GM18867 (cell line): ENCODE measurements around the gene SMOC2.

Experiments used
- ATAC-seq: cut with Tn5 transposase; IDR thresholded peaks from one replicate; pipeline ENCODE4 v1.9.1; 2021; ENCODE audit warnings: mild to moderate bottlenecking, moderate library complexity; ENCODE audit not compliant: unreplicated experiment

The SMOC2 gene

DNA sequence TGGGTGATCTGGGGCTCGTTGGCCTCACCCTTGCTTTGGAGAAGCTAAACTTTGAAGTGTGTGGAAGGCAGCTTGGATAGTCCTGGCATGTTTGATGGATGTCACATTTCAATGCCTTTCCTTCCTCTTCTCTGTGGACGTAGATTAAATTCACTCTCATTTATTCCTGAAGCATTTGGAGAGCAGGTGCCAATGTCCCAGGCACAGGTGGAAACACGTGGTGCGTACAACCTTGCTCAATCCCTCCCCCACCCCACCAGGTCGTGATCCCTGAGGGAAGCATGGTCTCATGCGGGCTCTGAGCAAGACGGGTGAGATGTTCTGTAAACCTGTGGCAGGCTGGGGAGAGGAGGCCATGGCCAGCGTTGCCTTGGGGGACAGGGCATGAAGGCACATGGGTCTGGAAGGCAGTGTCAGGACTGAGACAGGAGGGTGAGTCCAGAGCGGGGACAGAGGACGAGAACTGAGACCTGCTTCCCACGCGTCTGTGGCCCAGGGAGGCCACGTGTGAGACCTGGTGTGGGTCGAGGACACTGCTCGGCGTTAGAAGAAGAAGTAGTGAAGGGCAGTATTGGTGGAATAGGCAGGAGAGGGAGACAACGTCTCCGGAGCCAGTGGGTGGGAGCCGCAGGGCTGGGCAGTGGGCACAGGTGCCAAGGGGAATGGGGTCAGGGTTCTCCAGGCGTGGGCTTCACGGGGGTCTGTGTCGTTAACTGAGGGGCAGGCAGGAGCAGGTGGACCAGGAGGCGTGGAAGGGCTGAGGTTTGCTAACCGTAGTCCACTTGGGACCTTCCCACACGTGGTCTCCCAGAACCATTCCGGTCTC lies 34.4 kb downstream of the SMOC2 start:
- ATAC-seq, result no peak

DNA sequence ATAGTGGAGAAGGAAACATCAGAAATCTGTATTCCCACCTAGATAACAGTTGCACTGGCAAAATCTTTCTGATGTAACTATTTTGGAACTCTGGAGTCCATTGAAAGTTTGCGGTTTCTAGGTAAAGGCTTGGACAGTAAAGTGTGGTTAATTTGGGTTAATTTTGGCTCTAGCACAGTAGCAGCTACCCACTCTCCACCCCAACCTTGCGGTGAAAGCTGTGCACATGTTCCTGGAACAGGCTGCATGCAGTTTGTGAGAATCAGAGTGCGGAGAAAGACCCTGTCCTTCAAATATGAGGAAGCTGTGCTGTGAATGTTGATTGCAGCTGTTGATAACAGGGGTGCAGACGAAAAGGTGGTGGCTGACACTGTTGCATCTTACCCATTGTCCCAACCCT lies 38.4 kb downstream of the SMOC2 start:
- no peak for ATAC-seq

DNA sequence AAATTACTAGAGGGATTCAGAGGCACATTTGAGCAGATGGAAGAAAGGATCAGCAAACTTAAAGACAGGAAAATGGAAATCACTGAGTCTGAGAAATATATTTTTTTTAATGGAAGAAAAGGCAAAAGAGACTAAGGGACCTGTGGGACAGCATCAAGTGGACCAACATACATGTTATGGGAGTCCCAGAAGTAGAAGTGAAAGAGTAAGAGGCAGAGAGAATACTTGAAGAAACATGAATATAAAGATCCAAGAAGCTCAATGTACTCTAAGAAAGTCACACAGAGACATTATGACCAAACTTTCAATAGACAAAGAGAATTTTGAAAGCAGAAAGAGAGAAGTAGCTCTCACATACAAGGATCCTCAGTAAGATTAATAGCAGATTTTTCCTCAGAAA lies 39.5 kb downstream of the SMOC2 start:
- no peak for ATAC-seq

DNA sequence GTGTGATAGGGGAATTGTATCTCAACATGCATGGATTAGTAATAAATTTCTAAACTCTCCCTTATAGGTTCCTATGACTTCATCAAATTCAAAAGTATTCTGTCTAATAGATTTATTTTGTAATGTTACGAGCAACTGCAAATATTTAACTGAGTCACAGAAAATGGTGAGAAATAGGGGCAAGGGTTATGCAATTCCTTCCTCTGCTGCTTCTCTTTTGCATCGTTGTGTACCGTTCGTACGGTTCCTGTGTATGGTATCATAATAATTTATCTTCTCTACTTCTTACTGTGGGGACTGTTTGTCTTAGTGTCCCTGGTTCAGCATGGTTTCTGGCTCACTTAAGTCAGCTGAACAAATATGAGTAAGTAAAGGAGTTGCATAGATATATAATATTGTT lies 44.8 kb downstream of the SMOC2 start:
- no peak for ATAC-seq

DNA sequence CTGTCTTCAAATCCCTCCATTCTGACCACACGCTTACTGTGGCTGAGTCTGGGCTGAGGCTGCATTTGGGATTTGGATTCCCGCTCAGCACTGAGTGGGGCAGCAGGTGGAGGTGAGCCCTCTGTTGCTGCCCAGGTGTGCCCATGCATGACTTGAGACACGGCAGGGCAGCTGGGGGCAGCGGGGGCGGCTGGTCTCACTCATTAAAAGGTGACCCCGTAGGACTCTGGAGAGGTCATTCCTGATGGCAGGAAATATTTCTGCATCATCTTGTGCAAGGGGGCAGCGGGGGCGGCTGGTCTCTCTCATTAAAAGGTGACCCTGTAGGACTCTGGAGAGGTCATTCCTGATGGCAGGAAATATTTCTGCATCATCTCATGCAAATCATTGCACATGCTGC lies 49.8 kb downstream of the SMOC2 start:
- ATAC-seq, result no peak

DNA sequence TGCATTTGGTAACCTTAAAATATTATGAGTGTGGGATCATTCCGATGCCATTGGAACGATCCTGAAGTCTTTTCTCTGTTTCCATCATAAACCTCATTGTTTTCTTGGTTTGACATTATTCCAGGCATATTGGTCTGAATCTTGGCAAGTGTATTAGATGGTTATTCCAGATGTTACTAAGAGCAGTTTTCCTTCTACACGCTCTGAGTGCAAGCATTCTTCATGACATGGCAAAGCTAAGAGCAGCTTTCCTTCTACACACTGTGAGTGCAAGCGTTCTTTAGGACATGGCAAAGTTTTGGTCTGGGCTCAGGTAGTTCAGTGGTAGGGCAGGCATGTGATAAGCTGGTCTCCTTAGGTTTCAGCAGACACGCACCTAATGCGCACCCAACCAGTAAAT lies 53.0 kb downstream of the SMOC2 start:
- ATAC-seq, result no peak

DNA sequence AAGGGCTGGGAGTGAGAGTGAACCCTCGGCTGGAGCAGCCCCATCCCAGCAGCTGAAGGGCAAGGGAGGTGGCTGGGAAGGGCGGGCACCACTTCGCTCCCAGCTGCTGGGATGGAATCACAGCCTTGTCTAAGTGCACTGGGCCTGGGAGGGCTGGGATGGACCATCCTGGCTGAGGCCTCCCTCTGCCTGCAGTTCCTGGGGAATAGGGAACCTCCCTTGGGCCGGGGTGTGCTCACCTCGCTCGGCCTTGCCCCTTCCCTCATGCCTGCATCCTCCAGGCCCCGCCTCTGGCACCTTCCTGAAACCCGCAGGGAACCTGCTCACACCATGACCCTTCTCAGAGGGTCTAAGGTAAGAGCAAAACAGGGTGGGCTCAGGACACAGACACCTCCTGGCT lies 53.7 kb downstream of the SMOC2 start:
- no peak for ATAC-seq

DNA sequence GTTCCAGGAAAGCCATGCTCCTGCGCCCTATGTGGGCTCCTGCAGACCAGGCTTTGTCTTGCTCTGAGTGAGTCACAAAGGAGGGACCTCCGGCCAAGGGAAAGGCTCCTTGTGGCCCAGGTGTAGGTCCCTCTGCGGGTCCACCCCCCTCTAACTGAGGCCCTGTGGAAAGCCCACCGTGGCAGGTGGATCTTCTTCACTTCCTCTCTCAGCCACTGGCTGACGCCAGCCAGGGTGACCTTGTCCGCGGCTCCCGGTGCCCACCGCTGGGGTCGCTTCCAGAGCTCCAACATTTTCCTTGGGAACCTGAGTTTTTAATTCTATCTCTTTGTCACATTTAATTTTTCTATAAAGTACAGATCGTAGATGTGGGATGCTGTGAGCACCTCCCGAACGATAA lies 54.1 kb downstream of the SMOC2 start:
- ATAC-seq, result no peak

DNA sequence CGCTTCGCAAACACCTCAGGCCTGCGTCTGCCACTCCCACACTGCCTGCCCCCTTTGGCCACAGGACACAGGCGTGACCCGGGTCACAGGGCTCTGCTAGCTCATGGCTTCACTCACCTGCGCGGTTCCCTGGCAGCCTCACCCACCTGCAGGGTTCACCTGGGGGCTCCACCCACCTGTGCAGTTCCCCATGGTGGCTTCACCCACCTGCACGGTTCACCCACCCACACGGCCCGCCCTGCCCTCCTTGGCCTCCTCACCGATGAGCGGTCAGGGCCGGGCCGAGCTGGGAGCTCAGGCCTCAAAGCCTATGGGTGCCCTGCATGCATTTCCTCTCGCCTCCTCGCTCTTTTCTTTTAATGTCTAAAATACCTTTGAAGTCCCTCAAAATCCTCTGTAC lies 54.7 kb downstream of the SMOC2 start:
- no peak for ATAC-seq

DNA sequence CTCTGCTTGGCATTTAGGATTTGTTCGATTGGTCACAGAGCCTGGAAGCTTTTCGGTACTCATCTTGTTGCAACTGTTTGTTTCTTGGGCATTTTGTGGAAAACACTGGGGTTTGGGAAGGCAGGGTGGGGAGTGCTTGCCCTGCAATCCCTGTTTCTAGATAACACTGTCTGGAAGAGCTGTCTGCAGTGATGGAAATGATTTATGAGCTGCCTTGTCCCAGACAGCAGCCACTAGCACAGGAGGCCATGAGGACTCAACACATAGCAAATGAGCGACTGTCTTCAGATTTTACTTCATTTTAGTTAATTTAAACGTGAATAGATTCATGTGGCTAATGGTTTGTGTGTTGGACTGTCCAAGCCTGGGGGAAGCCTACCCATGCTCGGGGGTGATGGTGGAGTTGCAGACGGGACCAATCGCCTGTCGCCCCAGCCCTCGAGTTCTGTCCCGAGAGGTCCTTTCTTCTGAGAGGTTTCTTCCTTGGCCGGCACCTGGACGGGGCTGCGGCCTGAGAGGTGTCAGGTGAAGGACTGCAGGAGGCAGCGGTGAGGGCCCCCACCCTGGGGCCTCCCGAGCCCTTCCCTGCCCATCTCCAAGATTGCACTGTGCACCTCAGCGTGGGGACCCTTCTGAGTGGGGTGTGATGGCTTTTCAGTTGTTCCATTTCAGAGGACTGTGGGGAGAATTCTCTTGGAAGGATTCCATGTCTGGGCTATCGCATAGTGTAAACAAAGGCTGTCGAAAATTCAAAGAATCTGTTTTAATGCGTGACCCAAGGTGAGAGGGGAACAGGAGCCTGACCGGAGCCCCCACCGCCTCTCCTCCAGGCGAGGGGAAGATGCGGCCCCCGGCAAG lies 55.4 kb downstream of the SMOC2 start:
- no peak for ATAC-seq

DNA sequence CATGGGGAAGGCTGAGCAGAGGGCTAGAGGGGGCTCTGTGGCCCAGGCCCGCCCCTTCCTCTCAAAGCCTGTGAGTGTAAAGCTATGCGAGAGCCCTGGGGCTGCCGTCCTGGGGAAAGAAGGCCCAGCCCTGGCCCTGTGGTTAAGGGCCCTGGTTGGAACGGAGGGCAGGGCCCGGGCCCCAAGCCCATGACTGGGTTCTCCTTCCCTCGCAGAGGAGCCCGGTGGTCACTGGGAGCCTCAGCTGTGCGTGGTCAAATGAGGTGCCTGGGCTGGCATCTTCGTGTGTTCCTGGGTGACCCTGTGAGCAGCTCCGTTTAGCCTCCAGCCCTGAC lies 56.0 kb downstream of the SMOC2 start:
- no peak for ATAC-seq

DNA sequence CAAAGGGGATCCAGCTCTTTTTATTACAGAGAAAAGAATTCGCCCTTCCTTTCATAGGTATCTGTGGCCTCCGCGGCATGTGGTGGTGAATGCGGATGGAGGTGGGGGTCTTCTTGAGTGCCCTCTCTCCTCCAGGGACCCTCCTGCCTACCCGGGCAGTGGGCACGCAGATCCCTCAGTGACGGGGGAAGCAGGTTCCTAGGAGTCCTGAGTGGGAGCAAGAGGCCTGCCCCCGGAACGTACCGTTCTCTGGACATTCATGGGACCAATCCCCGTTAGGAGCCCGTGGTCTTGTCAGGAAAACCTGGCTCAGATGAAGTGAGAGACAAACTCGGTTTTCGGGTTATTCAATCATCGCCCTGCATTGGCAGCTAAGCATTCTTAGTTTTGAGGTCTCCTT lies 56.4 kb downstream of the SMOC2 start:
- no peak for ATAC-seq

DNA sequence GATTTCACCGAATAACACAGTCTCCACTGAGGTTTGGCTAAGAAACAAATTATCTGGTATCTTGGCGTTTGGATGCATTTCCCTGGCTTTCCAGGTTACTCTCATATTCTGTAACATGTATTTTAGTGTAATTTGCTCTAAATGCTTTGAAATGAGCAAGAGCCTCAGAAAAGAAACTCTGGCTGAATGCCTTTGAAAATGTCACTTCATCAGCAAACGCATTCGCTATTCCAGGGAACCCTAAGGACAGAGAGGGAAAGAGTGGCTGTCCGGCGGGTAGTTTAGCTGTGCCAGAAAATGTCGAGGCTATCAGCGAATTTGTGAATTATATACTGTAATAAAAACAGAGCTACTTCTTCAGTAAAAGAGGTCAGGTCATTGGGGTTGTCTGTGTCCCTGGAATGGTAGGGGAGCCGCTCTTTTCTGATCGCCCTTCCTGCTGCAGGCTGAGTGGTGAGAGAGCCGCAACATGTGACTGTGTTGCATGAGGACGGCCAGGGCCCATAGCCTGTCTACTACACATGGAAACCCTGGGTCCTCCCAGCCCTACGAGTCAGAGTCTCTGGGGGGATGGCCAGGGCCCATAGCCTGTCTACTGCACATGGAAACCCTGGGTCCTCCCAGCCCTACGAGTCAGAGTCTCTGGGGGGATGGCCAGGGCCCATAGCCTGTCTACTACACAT lies 57.3 kb downstream of the SMOC2 start:
- ATAC-seq, result no peak

DNA sequence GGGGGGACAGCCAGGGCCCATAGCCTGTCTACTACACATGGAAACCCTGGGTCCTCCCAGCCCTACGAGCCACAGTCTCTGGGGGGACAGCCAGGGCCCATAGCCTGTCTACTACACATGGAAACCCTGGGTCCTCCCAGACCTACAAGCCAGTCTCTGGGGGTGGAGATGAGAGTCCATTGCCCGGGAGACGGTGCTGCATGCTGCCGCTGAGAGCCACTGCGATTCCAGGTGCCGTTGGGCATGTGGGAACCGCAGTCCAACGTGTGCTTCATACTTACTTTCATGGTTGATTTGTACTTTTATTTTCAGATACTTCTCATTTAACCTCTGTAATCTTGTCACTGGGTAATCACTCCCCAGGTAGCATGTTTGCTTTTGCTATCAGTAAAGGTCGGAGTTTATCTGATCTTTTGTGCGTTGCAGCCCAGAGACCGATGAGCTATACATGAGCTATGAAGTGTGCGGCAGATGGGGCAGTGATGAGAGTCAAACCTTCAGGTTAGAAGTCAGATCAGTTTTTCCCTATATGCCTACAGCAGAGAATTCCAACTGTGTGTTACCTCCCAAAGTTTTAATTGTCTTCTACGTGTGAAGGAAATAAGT lies 58.2 kb downstream of the SMOC2 start:
- no peak for ATAC-seq

DNA sequence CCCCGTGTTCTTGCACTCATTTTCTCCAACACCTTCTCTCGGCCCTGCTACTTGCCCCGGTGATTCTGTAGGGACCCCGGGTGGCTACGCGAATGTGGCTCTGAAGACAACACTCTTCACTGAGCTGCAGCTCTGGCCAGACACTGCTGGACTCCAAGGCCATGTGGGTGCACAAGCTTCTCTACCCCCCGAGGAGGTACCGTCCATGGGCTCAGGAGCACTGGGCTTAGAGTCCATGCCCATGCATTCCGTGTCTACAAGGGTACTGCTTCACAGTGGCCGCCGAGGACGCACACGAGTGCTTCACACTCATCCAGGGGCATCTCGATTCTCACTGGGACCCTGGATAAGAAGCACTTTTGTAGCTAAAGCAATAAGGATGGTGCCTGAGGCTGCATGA lies 59.5 kb downstream of the SMOC2 start:
- no peak for ATAC-seq

DNA sequence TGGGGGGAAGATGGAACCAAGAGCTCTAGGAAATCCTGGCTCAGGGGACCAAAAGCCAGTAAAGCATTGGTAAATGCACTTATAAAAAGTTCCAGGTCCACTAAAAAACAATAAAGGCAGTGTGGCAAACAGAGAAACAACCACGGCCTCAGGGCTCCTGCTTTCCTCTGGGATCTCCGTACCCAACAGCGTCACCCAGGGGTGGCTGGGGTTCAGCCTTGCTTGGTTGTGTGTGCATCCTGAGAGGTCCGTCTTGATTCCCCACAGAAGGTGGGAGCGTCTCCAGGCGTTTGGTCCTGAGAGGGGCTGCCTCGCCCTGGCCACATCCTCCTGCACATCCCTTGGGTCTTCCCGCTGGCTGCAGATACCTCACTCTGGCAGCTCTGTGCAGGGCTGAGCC lies 60.6 kb downstream of the SMOC2 start:
- no peak for ATAC-seq

DNA sequence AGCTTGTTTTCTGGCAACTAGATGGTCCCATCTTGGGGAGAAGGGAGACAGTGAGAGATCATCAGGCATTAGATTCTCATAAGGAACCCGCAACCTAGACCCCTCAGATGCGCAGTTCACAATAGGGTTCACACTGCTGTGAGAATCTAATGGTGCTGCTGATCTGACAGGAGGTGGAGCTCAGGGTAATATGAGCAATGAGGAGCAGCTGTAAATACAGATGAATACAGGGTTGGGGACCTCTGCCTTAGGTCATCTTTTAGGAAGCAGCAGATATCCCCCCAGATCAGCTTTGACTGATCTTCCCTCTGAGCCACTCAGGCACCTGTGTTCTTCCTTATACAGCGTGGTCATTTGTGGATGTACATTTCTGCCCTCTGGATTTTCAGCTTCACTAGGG lies 63.4 kb downstream of the SMOC2 start:
- ATAC-seq, result no peak

DNA sequence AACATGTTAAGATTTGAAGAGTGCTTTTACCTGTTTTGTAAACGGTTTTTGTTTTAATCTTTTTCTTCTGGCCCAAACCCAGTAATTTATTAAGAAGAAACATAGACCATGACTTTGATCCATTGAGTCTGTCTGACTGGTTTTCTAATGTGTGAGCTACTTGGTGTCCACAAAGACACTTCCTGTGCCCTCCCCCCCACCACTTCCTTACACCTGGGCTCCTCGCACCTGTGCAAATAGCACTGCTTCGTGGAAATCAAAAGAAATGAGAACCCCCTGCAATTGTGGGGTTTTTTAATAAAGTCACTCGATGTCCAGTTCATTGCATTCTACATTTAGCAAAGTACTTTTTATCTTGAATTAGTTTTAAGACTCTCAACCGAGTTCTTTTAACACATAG lies 65.5 kb downstream of the SMOC2 start:
- no peak for ATAC-seq

DNA sequence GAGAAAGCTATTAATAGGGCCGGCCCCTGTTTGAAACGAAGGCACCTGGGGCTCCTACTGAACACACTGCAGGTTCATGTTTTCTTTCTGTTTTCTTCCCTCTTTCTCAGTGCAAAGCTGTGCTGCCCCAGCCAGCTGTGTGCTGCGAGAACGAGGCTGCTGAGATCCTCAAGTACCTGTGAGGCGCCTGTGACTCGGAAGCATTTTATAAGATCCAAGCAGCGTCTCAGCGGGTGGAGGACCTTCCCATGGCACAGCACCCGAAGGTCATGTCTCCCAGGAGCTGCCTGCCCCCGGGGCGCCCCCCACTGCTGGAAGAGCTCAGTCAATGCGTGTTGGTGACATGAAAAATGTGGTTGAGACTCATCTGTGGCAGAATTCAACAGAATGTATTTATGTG lies 66.3 kb downstream of the SMOC2 start:
- ATAC-seq, result no peak

DNA sequence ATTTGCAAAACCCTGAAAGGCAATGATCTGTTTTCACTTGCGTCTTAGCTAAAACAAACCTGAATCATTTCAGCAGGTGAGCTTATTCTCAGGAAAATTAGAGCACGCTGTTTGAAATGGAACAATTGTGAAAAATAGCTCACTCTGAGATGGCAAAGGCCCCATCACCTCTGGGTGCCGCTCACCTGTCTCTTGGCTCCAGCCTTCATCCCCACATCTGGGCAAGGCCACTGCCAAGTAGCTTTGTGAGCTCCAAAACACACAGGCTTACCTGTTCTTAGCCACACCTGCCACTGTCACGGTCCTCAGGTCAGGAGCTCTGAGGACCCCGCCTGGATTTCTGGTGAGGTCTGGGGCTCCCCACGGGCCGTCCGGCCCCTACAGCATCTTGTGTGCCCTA lies 66.7 kb downstream of the SMOC2 start:
- ATAC-seq, result no peak

DNA sequence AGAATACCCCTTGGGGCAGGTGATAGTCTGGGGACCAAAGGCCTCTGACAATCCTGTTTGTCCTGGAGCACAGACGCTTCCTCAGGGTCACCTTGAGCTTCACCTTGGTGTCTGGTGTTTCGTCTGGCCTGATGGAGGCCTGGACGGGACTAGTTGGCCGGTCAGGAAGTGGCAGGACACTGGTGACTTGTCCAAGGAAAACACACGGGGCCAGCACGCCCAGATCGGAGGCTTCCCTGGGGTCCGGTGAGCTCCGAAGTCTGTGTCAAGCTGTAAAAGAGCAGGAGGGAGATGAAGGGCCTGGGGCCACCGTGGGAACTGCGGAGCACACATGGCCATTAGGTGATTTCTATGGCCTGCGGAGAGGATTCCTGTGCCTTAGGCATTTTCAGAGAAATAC lies 67.9 kb downstream of the SMOC2 start:
- no peak for ATAC-seq

DNA sequence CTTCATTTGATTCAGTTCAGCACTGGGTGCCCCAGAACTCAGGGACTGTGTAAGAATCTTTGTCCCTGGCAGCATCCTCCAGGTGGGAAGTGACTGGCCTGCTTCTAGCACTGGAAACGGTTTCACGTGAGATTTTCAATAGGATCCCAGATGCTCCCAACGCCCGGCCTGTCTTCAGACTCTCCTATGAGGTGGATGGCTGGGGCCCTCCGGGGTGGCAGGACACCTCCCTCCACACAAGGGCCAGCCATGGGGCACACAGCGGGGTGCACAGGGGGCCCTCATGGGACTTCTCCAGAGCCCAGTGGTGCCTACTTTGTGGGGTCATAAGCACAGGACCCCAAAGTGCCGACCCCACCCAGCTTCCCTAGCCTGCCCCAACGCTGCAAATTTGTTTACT lies 72.8 kb downstream of the SMOC2 start:
- ATAC-seq, result no peak
